Measurements from ENCODE around the gene NELFB. TPM values are rescaled to one million over a fixed set of nuclear protein-coding genes. Genes with fewer than 3 reads are reported as not detected.
A peak's percentile ranks its signal among the peaks of the same experiment; 100 is the strongest.

NELFB gene
- polyA plus RNA-seq, 3 donors: 17.3 to 44.2 (median 18.8) TPM

GRCh38 chr9:137306850-137307254, 51.7 kb downstream of the NELFB start:
- WGBS (ENCODE audit: insufficient coverage): 30% methylated on average over 23 of the region's 23 CpGs
- H3K27ac ChIP-seq (ENCODE audit: low read depth in 1 of 2, low read length in 2 of 2): no peak overlapping the region
- Mint-ChIP-seq H3K36me3 (no peaks in the 10 kb centered on the region), H3K4me1 (peaks cover 16% of the 10 kb centered on the region), H3K27ac (peak overlapping the region in 1 of 7 donors; percentile 41), H3K9me3 (peaks cover 0 to 5% (median 2%) of the 10 kb centered on the region in 7 donors), H3K27me3 (ENCODE audit: low read depth in 3 of 3) (peaks cover 45 to 68% (median 50%) of the 10 kb centered on the region in 3 donors), H3K4me3 (peak overlapping the region; percentile 41 to 77)
- H3K4me3 ChIP-seq (replicated peaks in 1 of 3; ENCODE audit: low read depth in 2 of 3, low read length in 3 of 3): no peak overlapping the region
- no peaks in the 10 kb centered on the region for H4K20me1 ChIP-seq (ENCODE audit: insufficient read depth, low read length)
- H3K79me2 ChIP-seq (ENCODE audit: insufficient read depth, low read length): no peaks in the 10 kb centered on the region
- H3K9ac ChIP-seq (ENCODE audit: insufficient read depth, low read length, poor library complexity, severe bottlenecking): no peak overlapping the region
- DNase-seq: no peak
- H3K4me1 ChIP-seq (ENCODE audit: control insufficient read depth in 1 of 2, insufficient read depth in 2 of 2, low read length in 2 of 2): peaks cover 28 to 35% of the 10 kb centered on the region in 2 donors
- intact Hi-C loops (cut with micrococcal nuclease): loop anchor here in 1 of 2 donors (5.0 kb wide), 1 partner anchor 100 kb away; no protein-coding TSS in a partner anchor
- peaks cover 16 to 53% of the 10 kb centered on the region in 2 donors for H3K27me3 ChIP-seq (ENCODE audit: control insufficient read depth in 2 of 2, insufficient read depth in 2 of 2, low read length in 2 of 2)
- peaks cover 0 to 3% of the 10 kb centered on the region in 2 donors for H3K9me3 ChIP-seq (replicated peaks in 1 of 2; ENCODE audit: control insufficient read depth in 1 of 2, insufficient read depth in 1 of 2, low read length in 2 of 2)
- TF ChIP-seq CTCF (IDR thresholded peaks at IDR 0.05): no peak
- H2AFZ ChIP-seq (ENCODE audit: insufficient read depth, low read depth, low read length, poor library complexity, severe bottlenecking): no peak overlapping the region
- H3K4me2 ChIP-seq (replicated peaks; ENCODE audit: extremely low read depth, low read length, poor library complexity, severe bottlenecking): peak overlapping the region; percentile 24
- no peaks in the 10 kb centered on the region for H3K36me3 ChIP-seq (replicated peaks in 1 of 2; ENCODE audit: control insufficient read depth in 1 of 2, insufficient read depth in 2 of 2, low read length in 2 of 2)

GRCh38 chr9:137307255-137308056, 52.3 kb downstream of the NELFB start:
- no peak for TF ChIP-seq CTCF (IDR thresholded peaks at IDR 0.05)
- DNase-seq: peak; percentile 17 to 46 (median 36)
- Histone ChIP-seq H2AFZ (ENCODE audit: insufficient read depth, low read depth, low read length, poor library complexity, severe bottlenecking) (no peak overlapping the region), H3K9me3 (replicated peaks in 1 of 2; ENCODE audit: control insufficient read depth in 1 of 2, insufficient read depth in 1 of 2, low read length in 2 of 2) (peaks cover 0 to 3% of the 10 kb centered on the region in 2 donors), H3K27me3 (ENCODE audit: control insufficient read depth in 2 of 2, insufficient read depth in 2 of 2, low read length in 2 of 2) (peaks cover 16 to 53% of the 10 kb centered on the region in 2 donors), H3K4me3 (replicated peaks in 1 of 3; ENCODE audit: low read depth in 2 of 3, low read length in 3 of 3) (no peak overlapping the region), H3K36me3 (replicated peaks in 1 of 2; ENCODE audit: control insufficient read depth in 1 of 2, insufficient read depth in 2 of 2, low read length in 2 of 2) (no peaks in the 10 kb centered on the region), H3K4me1 (ENCODE audit: control insufficient read depth in 1 of 2, insufficient read depth in 2 of 2, low read length in 2 of 2) (peaks cover 28 to 34% of the 10 kb centered on the region in 2 donors), H4K20me1 (ENCODE audit: insufficient read depth, low read length) (no peaks in the 10 kb centered on the region), H3K27ac (ENCODE audit: low read depth in 1 of 2, low read length in 2 of 2) (no peak overlapping the region), H3K9ac (ENCODE audit: insufficient read depth, low read length, poor library complexity, severe bottlenecking) (no peak overlapping the region), H3K4me2 (replicated peaks; ENCODE audit: extremely low read depth, low read length, poor library complexity, severe bottlenecking) (peak overlapping the region; percentile 24), H3K79me2 (ENCODE audit: insufficient read depth, low read length) (no peaks in the 10 kb centered on the region)
- peaks cover 0 to 5% (median 2%) of the 10 kb centered on the region in 7 donors for H3K9me3 Mint-ChIP-seq
- no peaks in the 10 kb centered on the region for H3K36me3 Mint-ChIP-seq
- H3K4me1 Mint-ChIP-seq: peaks cover 16% of the 10 kb centered on the region
- peak overlapping the region; percentile 41 to 77 for H3K4me3 Mint-ChIP-seq
- H3K27me3 Mint-ChIP-seq (ENCODE audit: low read depth in 3 of 3): peaks cover 45 to 66% (median 50%) of the 10 kb centered on the region in 3 donors
- peak overlapping the region in 1 of 7 donors; percentile 41 for H3K27ac Mint-ChIP-seq
- intact Hi-C loops (cut with micrococcal nuclease): loop anchor here in 1 of 2 donors (5.0 kb wide), 1 partner anchor 100 kb away; no protein-coding TSS in a partner anchor
- 12% methylated on average over 27 of the region's 30 CpGs for WGBS (ENCODE audit: insufficient coverage)
